ENCODE results near the gene DDN.
A peak's percentile ranks its signal among the peaks of the same experiment; 100 is the strongest.

DDN gene

GRCh38 chr12:49031573-49032161 lies 32.5 kb upstream of the DDN start:
- DNase-seq (ENCODE audit: low read depth) = no peak

- DNase-seq (ENCODE audit: low read depth) = no peak
Measured at GRCh38 chr12:49030714-49031572, 31.8 kb upstream of the DDN start.

GRCh38 chr12:49030119-49030518 lies 30.9 kb upstream of the DDN start:
- no peak for DNase-seq (ENCODE audit: low read depth)

GRCh38 chr12:49028666-49029275 lies 29.6 kb upstream of the DDN start:
- DNase-seq (ENCODE audit: low read depth) = no peak

GRCh38 chr12:49027846-49028555 lies 28.8 kb upstream of the DDN start:
- no peak for DNase-seq (ENCODE audit: low read depth)

GRCh38 chr12:49026678-49027480 lies 27.7 kb upstream of the DDN start:
- DNase-seq (ENCODE audit: low read depth) = no peak

- DNase-seq (ENCODE audit: low read depth) = no peak
Measured at GRCh38 chr12:49026101-49026500, 26.9 kb upstream of the DDN start.

GRCh38 chr12:49025463-49025862 lies 26.3 kb upstream of the DDN start:
- DNase-seq (ENCODE audit: low read depth) = no peak

- no peak for DNase-seq (ENCODE audit: low read depth)
Measured at GRCh38 chr12:49024543-49024942, 25.4 kb upstream of the DDN start.

GRCh38 chr12:49023812-49024211 lies 24.6 kb upstream of the DDN start:
- no peak for DNase-seq (ENCODE audit: low read depth)

GRCh38 chr12:49022558-49023178 lies 23.5 kb upstream of the DDN start:
- DNase-seq (ENCODE audit: low read depth) = no peak

GRCh38 chr12:49021292-49021915 lies 22.2 kb upstream of the DDN start:
- DNase-seq (ENCODE audit: low read depth) = no peak

GRCh38 chr12:49020441-49020840 lies 21.3 kb upstream of the DDN start:
- DNase-seq (ENCODE audit: low read depth) = no peak

GRCh38 chr12:49019443-49020324 lies 20.5 kb upstream of the DDN start:
- no peak for DNase-seq (ENCODE audit: low read depth)

- DNase-seq (ENCODE audit: low read depth) = no peak
Measured at GRCh38 chr12:49019120-49019430, 19.9 kb upstream of the DDN start.

- peak; percentile 93 for DNase-seq (ENCODE audit: low read depth)
Measured at GRCh38 chr12:49018261-49019119, 19.3 kb upstream of the DDN start, which contains the start of gene PRKAG1. Gene PRKAG1 (minus strand): TSS chr12:49018776. CDS start chr12:49018740, 36 bp downstream.

GRCh38 chr12:49017891-49018260 lies 18.7 kb upstream of the DDN start:
- DNase-seq (ENCODE audit: low read depth) = no peak

GRCh38 chr12:49015196-49015595 lies 16.0 kb upstream of the DDN start:
- no peak for DNase-seq (ENCODE audit: low read depth)

GRCh38 chr12:49014547-49014946 lies 15.4 kb upstream of the DDN start:
- DNase-seq (ENCODE audit: low read depth) = no peak
